Mammary epithelial cell (primary cell): Measurements from ENCODE around the gene LMAN1L.

Experiments
- CTCF ChIP-seq, 2 donors: IDR thresholded peaks in 1 of 2; conservative IDR thresholded peaks in 1 of 2; 2 replicates each; pipeline ENCODE4 v1.5.1; 2011 to 2012; ENCODE audit warnings: inconsistent platforms in 2 of 2, low read length in 2 of 2, mild to moderate bottlenecking in 2 of 2, control low read depth in 1 of 2, low read depth in 1 of 2; ENCODE audit not compliant: insufficient read depth in 1 of 2; ENCODE audit errors: extremely low read depth in 1 of 2
- EZH2 ChIP-seq: IDR thresholded peaks from 2 replicates; pipeline ENCODE4 v1.6.1; 2012; ENCODE audit warnings: low read length, inconsistent platforms, borderline replicate concordance

GRCh38 chr15:74821790-74822158, 9.1 kb downstream of the LMAN1L start:
- TF ChIP-seq CTCF (conservative IDR thresholded peaks at IDR 0.05 in 1 of 2, IDR thresholded peaks at IDR 0.05 in 1 of 2; ENCODE audit: extremely low read depth in 1 of 2, insufficient read depth in 1 of 2, low read depth in 1 of 2, low read length in 2 of 2) (no peak), EZH2 (no peak)
